Brain microvascular endothelial cell (primary cell): Measurements from ENCODE around the gene GLS2.
"Not testable (repeated sequence)": the region's sequence is repeated elsewhere in the genome, so short reads cannot be mapped to it uniquely, and the experiment has no call there.

Experiments
- DNase-seq: peaks from one replicate; pipeline ENCODE4 v3.0.0-alpha.2; 2020
- H3K27ac ChIP-seq: fragments of 250-450 bp; sonication (Bioruptor Pico); 2 replicates; pipeline ENCODE4 v1.5.1; 2020; ENCODE audit warnings: mild to moderate bottlenecking, moderate library complexity
- H3K27me3 ChIP-seq: fragments of 250-450 bp; sonication (Bioruptor Pico); replicated peaks from 2 replicates; pipeline ENCODE4 v1.5.1; 2020; ENCODE audit warnings: mild to moderate bottlenecking
- H3K36me3 ChIP-seq: fragments of 250-450 bp; sonication (Bioruptor Pico); replicated peaks from 2 replicates; pipeline ENCODE4 v1.5.1; 2020; ENCODE audit warnings: mild to moderate bottlenecking
- H3K4me3 ChIP-seq: 2 replicates; pipeline ENCODE4 v1.5.1; 2011; ENCODE audit warnings: low read depth, mild to moderate bottlenecking, control low read depth, low read length, moderate library complexity
- CTCF ChIP-seq: IDR thresholded peaks from 2 replicates; pipeline ENCODE4 v1.5.1; 2011; ENCODE audit warnings: low read depth, mild to moderate bottlenecking, moderate library complexity, low read length, control low read depth, inconsistent platforms; ENCODE audit errors: missing control alignments
- in situ Hi-C: cut with HindIII; loops from 2 replicates; pipeline ENCODE4 v1.10.0; 2017; ENCODE audit warnings: low sequenced_read_pairs, low pct_ligation_motif_present

The GLS2 gene

GRCh38 chr12:56518570-56518969, 30.6 kb upstream of the GLS2 start:
- in situ Hi-C loops = loop anchor here (25.0 kb wide), 1 partner anchor 94 kb away; no protein-coding TSS in a partner anchor
- H3K27ac ChIP-seq = no peak overlapping the region
- H3K36me3 ChIP-seq = no peaks in the 10 kb centered on the region
- DNase-seq = no peak
- no peak overlapping the region for H3K4me3 ChIP-seq
- no peak for TF ChIP-seq CTCF
- no peaks in the 10 kb centered on the region for H3K27me3 ChIP-seq

GRCh38 chr12:56517854-56518253, 29.9 kb upstream of the GLS2 start:
- H3K36me3 ChIP-seq = no peaks in the 10 kb centered on the region
- no peak overlapping the region for H3K4me3 ChIP-seq
- H3K27ac ChIP-seq = no peak overlapping the region
- in situ Hi-C loops = loop anchor here (25.0 kb wide), 1 partner anchor 94 kb away; no protein-coding TSS in a partner anchor
- DNase-seq = no peak
- H3K27me3 ChIP-seq = no peaks in the 10 kb centered on the region
- no peak for TF ChIP-seq CTCF

- H3K27ac ChIP-seq, DNase-seq, H3K36me3 ChIP-seq, H3K27me3 ChIP-seq, H3K4me3 ChIP-seq: not testable (repeated sequence)
- in situ Hi-C loops = loop anchor here (25.0 kb wide), 1 partner anchor 98 kb away; no protein-coding TSS in a partner anchor
Observed at GRCh38 chr12:56514014-56514318, 26.0 kb upstream of the GLS2 start.

- H3K27ac ChIP-seq = no peak overlapping the region
- H3K4me3 ChIP-seq = no peak overlapping the region
- in situ Hi-C loops = loop anchor here (25.0 kb wide), 1 partner anchor 102 kb away; no protein-coding TSS in a partner anchor
- no peak for DNase-seq
- H3K27me3 ChIP-seq = no peaks in the 10 kb centered on the region
- no peak for TF ChIP-seq CTCF
- no peaks in the 10 kb centered on the region for H3K36me3 ChIP-seq
Observed at GRCh38 chr12:56510786-56511185, 22.8 kb upstream of the GLS2 start.

GRCh38 chr12:56499879-56500278, 11.9 kb upstream of the GLS2 start:
- H3K36me3 ChIP-seq, H3K27me3 ChIP-seq, DNase-seq, H3K27ac ChIP-seq, H3K4me3 ChIP-seq: not testable (repeated sequence)
- in situ Hi-C loops = loop anchor here (25.0 kb wide), 1 partner anchor 112 kb away; no protein-coding TSS in a partner anchor

GRCh38 chr12:56499452-56499851, 11.5 kb upstream of the GLS2 start:
- H3K27ac ChIP-seq, H3K27me3 ChIP-seq, H3K4me3 ChIP-seq, DNase-seq, H3K36me3 ChIP-seq, in situ Hi-C loops: not testable (repeated sequence)

- in situ Hi-C loops, H3K36me3 ChIP-seq, H3K27me3 ChIP-seq, DNase-seq, H3K4me3 ChIP-seq, H3K27ac ChIP-seq: not testable (repeated sequence)
Observed at GRCh38 chr12:56498126-56498902, 10.4 kb upstream of the GLS2 start.

GRCh38 chr12:56496704-56497103, 8.7 kb upstream of the GLS2 start:
- H3K36me3 ChIP-seq, H3K27ac ChIP-seq, H3K27me3 ChIP-seq, H3K4me3 ChIP-seq, in situ Hi-C loops: not testable (repeated sequence)
- peak; percentile 61 for TF ChIP-seq CTCF
- DNase-seq = peak; percentile 60

- in situ Hi-C loops, H3K36me3 ChIP-seq, H3K4me3 ChIP-seq, H3K27me3 ChIP-seq, H3K27ac ChIP-seq, DNase-seq: not testable (repeated sequence)
Observed at GRCh38 chr12:56494481-56494880, 6.5 kb upstream of the GLS2 start.

- in situ Hi-C loops, H3K27me3 ChIP-seq, H3K36me3 ChIP-seq, DNase-seq, H3K27ac ChIP-seq, H3K4me3 ChIP-seq: not testable (repeated sequence)
Observed at GRCh38 chr12:56494106-56494415, 6.1 kb upstream of the GLS2 start.
